SK-N-SH treated with all-trans-retinoic acid at 6 μM for 48 hours (cell line): Measurements from ENCODE around the gene GPR183.

Experiments used
- ATAC-seq: fragments of 200-7000 bp; cut with Tn5 transposase; 3 replicates; pipeline ENCODE4 v1.9.1; 2020; ENCODE audit warnings: mild to moderate bottlenecking, moderate library complexity
- ARNTL ChIP-seq: fragments of 450-650 bp; formaldehyde crosslinking; IDR thresholded peaks from 2 replicates; pipeline ENCODE4 v1.5.0; 2020; ENCODE audit warnings: low read depth, mild to moderate bottlenecking, moderate library complexity, borderline replicate concordance
- BACH2 ChIP-seq: fragments of 250-450 bp; sonication (Bioruptor Pico); IDR thresholded peaks from 2 replicates; pipeline ENCODE4 v1.9.0; 2021; ENCODE audit warnings: mild to moderate bottlenecking, borderline replicate concordance
- CSDC2 ChIP-seq: fragments of 250-450 bp; sonication (Bioruptor Pico); IDR thresholded peaks from 2 replicates; pipeline ENCODE4 v1.5.0; 2020; ENCODE audit warnings: mild to moderate bottlenecking, moderate library complexity
- CSRNP3 ChIP-seq: fragments of 250-450 bp; sonication (Bioruptor Pico); IDR thresholded peaks from 2 replicates; pipeline ENCODE4 v1.5.1; 2021; ENCODE audit warnings: mild to moderate bottlenecking, moderate library complexity
- ESRRG ChIP-seq: fragments of 250-450 bp; sonication (Bioruptor Pico); IDR thresholded peaks from 2 replicates; pipeline ENCODE4 v1.6.1; 2021; ENCODE audit warnings: mild to moderate bottlenecking
- GLIS3 ChIP-seq: fragments of 250-450 bp; sonication (Bioruptor Pico); IDR thresholded peaks from 2 replicates; pipeline ENCODE4 v1.5.0; 2020; ENCODE audit warnings: mild to moderate bottlenecking, moderate library complexity
- ISL1 ChIP-seq: fragments of 250-450 bp; sonication (Bioruptor Pico); IDR thresholded peaks from 2 replicates; pipeline ENCODE4 v2.1.2; 2022; ENCODE audit warnings: mild to moderate bottlenecking, moderate library complexity
- OSR1 ChIP-seq: fragments of 250-450 bp; sonication (Bioruptor Pico); IDR thresholded peaks from 2 replicates; pipeline ENCODE4 v1.8.0; 2022; ENCODE audit warnings: moderate library complexity, mild to moderate bottlenecking, inconsistent platforms
- PATZ1 ChIP-seq: fragments of 250-450 bp; sonication (Bioruptor Pico); IDR thresholded peaks from 2 replicates; pipeline ENCODE4 v1.8.0; 2020; ENCODE audit warnings: mild to moderate bottlenecking, moderate library complexity, borderline replicate concordance
- PPARA ChIP-seq: fragments of 250-450 bp; sonication (Bioruptor Pico); IDR thresholded peaks from 2 replicates; pipeline ENCODE4 v1.5.0; 2020; ENCODE audit warnings: mild to moderate bottlenecking, borderline replicate concordance
- RARB ChIP-seq: fragments of 250-450 bp; sonication (Bioruptor Pico); IDR thresholded peaks from 2 replicates; pipeline ENCODE4 v1.8.0; 2021; ENCODE audit warnings: mild to moderate bottlenecking, moderate library complexity
- SNAI2 ChIP-seq: fragments of 250-450 bp; sonication (Bioruptor Pico); IDR thresholded peaks from 2 replicates; pipeline ENCODE4 v1.5.0; 2020; ENCODE audit warnings: mild to moderate bottlenecking, moderate library complexity
- TCF4 ChIP-seq: fragments of 250-450 bp; sonication (Bioruptor Pico); IDR thresholded peaks from 2 replicates; pipeline ENCODE4 v1.8.0; 2021; ENCODE audit warnings: mild to moderate bottlenecking, moderate library complexity, borderline replicate concordance
- TOX ChIP-seq: fragments of 250-450 bp; sonication (Bioruptor Pico); IDR thresholded peaks from 2 replicates; pipeline ENCODE4 v1.8.0; 2021; ENCODE audit warnings: mild to moderate bottlenecking, moderate library complexity, borderline replicate concordance
- ZC3H10 ChIP-seq: fragments of 250-450 bp; sonication (Bioruptor Pico); IDR thresholded peaks from 2 replicates; pipeline ENCODE4 v1.5.1; 2021; ENCODE audit warnings: mild to moderate bottlenecking, moderate library complexity
- ZFP3 ChIP-seq: fragments of 250-450 bp; sonication (Bioruptor Pico); IDR thresholded peaks from 2 replicates; pipeline ENCODE4 v1.5.0; 2020; ENCODE audit warnings: mild to moderate bottlenecking, moderate library complexity
- ZNF565 ChIP-seq: fragments of 450-650 bp; formaldehyde crosslinking; conservative IDR thresholded peaks from 2 replicates; pipeline ENCODE4 v1.5.0; 2020; ENCODE audit warnings: low read depth, mild to moderate bottlenecking, moderate library complexity
- ZNF8 ChIP-seq: fragments of 450-650 bp; formaldehyde crosslinking; IDR thresholded peaks from 2 replicates; pipeline ENCODE4 v1.5.0; 2020; ENCODE audit warnings: mild to moderate bottlenecking, moderate library complexity
- TF ChIP-seq, protein P1 (sequence below): fragments of 250-450 bp; sonication (Bioruptor Pico); IDR thresholded peaks from 2 replicates; pipeline ENCODE4 v1.5.0; 2020; ENCODE audit warnings: mild to moderate bottlenecking, moderate library complexity
- TF ChIP-seq, protein P2 (sequence below): fragments of 250-450 bp; sonication (Bioruptor Pico); IDR thresholded peaks from 2 replicates; pipeline ENCODE4 v1.8.0; 2021; ENCODE audit warnings: low read depth, mild to moderate bottlenecking, moderate library complexity, borderline replicate concordance

GPR183 gene

GRCh38 chr13:99295488-99296252, 11.5 kb downstream of the GPR183 start:
- no peak; the same call in 2 of the 3 replicates for ATAC-seq
- TF ChIP-seq OSR1 (no peak), TCF4 (CRISPR knock-in tag) (no peak), ZNF565 (CRISPR knock-in tag) (no peak), CSDC2 (no peak), TOX (no peak), ZFP3 (CRISPR knock-in tag) (no peak), PATZ1 (CRISPR knock-in tag) (no peak), ZC3H10 (CRISPR knock-in tag) (no peak), BACH2 (CRISPR knock-in tag) (no peak), ISL1 (CRISPR knock-in tag) (no peak), ARNTL (CRISPR knock-in tag) (no peak), CSRNP3 (CRISPR knock-in tag) (no peak), ZNF8 (CRISPR knock-in tag) (no peak), GLIS3 (no peak), RARB (CRISPR knock-in tag) (no peak), ESRRG (CRISPR knock-in tag) (no peak), PPARA (CRISPR knock-in tag) (no peak), SNAI2 (CRISPR knock-in tag) (no peak)
- TF ChIP-seq, protein P1, sequence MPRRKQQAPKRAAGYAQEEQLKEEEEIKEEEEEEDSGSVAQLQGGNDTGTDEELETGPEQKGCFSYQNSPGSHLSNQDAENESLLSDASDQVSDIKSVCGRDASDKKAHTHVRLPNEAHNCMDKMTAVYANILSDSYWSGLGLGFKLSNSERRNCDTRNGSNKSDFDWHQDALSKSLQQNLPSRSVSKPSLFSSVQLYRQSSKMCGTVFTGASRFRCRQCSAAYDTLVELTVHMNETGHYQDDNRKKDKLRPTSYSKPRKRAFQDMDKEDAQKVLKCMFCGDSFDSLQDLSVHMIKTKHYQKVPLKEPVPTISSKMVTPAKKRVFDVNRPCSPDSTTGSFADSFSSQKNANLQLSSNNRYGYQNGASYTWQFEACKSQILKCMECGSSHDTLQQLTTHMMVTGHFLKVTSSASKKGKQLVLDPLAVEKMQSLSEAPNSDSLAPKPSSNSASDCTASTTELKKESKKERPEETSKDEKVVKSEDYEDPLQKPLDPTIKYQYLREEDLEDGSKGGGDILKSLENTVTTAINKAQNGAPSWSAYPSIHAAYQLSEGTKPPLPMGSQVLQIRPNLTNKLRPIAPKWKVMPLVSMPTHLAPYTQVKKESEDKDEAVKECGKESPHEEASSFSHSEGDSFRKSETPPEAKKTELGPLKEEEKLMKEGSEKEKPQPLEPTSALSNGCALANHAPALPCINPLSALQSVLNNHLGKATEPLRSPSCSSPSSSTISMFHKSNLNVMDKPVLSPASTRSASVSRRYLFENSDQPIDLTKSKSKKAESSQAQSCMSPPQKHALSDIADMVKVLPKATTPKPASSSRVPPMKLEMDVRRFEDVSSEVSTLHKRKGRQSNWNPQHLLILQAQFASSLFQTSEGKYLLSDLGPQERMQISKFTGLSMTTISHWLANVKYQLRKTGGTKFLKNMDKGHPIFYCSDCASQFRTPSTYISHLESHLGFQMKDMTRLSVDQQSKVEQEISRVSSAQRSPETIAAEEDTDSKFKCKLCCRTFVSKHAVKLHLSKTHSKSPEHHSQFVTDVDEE: no peak
- TF ChIP-seq, protein P2, sequence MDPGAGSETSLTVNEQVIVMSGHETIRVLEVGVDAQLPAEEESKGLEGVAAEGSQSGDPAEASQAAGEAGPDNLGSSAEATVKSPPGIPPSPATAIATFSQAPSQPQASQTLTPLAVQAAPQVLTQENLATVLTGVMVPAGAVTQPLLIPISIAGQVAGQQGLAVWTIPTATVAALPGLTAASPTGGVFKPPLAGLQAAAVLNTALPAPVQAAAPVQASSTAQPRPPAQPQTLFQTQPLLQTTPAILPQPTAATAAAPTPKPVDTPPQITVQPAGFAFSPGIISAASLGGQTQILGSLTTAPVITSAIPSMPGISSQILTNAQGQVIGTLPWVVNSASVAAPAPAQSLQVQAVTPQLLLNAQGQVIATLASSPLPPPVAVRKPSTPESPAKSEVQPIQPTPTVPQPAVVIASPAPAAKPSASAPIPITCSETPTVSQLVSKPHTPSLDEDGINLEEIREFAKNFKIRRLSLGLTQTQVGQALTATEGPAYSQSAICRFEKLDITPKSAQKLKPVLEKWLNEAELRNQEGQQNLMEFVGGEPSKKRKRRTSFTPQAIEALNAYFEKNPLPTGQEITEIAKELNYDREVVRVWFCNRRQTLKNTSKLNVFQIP (CRISPR knock-in tag): no peak
- TF ChIP-seq, all 23 proteins: peak for 0

DNA sequence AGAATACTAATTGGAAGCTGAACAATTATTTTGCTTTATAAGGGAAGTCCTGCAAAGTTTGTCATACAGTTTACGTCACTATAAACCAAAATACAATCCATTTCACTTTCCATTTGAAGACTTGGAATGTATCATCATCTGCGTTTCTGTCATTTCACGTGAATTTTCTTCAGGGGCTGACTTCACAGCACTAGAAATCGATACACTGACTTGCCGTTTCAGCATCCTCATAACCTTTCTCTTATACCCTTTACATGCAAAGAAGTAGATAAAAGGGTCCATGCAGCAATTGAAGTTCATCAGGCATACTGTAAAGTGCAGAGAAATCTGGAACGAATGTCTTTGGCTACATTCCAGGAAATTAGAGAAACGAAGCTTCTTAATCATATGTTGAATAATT, 12.2 kb downstream of the GPR183 start:
- no peak for TF ChIP-seq TOX
- TF ChIP-seq ZNF8 (CRISPR knock-in tag): no peak
- TF ChIP-seq, protein P1: no peak
- no peak for TF ChIP-seq ZFP3 (CRISPR knock-in tag)
- TF ChIP-seq CSRNP3 (CRISPR knock-in tag): no peak
- TF ChIP-seq ZNF565 (CRISPR knock-in tag): no peak
- no peak for TF ChIP-seq SNAI2 (CRISPR knock-in tag)
- TF ChIP-seq PATZ1 (CRISPR knock-in tag): no peak
- TF ChIP-seq TCF4 (CRISPR knock-in tag): no peak
- no peak for TF ChIP-seq ISL1 (CRISPR knock-in tag)
- no peak for TF ChIP-seq PPARA (CRISPR knock-in tag)
- no peak for TF ChIP-seq GLIS3
- no peak for TF ChIP-seq CSDC2
- TF ChIP-seq, protein P2 (CRISPR knock-in tag): no peak
- TF ChIP-seq OSR1: no peak
- TF ChIP-seq, all 23 proteins: peak for 0
- ATAC-seq: no peak
